ENCODE measurements around the gene NOC2L. TPM values are rescaled to one million over a fixed set of nuclear protein-coding genes. Genes with fewer than 3 reads are reported as not detected.
A peak's percentile ranks its signal among the peaks of the same experiment; 100 is the strongest.

NOC2L gene
- total RNA-seq, 6 donors from 2014 or later: 28.7 to 66.0 (median 51.0) TPM

- Histone ChIP-seq H3K36me3 (peaks cover 8 to 67% (median 63%) of the 10 kb centered on the region in 4 donors), H3K27me3 (peaks cover 4 to 25% (median 18%) of the 10 kb centered on the region in 4 donors)
- no peak for ATAC-seq (ENCODE audit: low FRiP score in 2 of 2)
These were observed 13.1 kb downstream of the NOC2L start for GRCh38 chr1:945688-946556.

GRCh38 chr1:944341-945325 is 14.4 kb downstream of the NOC2L start:
- H3K27ac ChIP-seq: peak overlapping the region in 2 of 4 donors; percentile 35 to 56
- H3K4me1 ChIP-seq: peaks cover 33 to 37% (median 34%) of the 10 kb centered on the region in 4 donors
- peaks cover 4 to 38% (median 26%) of the 10 kb centered on the region in 4 donors for H3K27me3 ChIP-seq
- DNase-seq: peak in 1 of 2 donors; percentile 84
- TF ChIP-seq POLR2A (IDR thresholded peaks at IDR 0.05) (no peak), EP300 (IDR thresholded peaks at IDR 0.05) (no peak), CTCF (IDR thresholded peaks at IDR 0.05) (no peak), POLR2AphosphoS5 (IDR thresholded peaks at IDR 0.05) (no peak)
- H3K36me3 ChIP-seq: peaks cover 8 to 54% (median 51%) of the 10 kb centered on the region in 4 donors
- no peaks in the 10 kb centered on the region for H3K9me3 ChIP-seq
- 78 to 82% methylated on average over 22 to 28 of the region's 28 CpGs for WGBS, 2 donors
- H3K4me3 ChIP-seq: no peak overlapping the region
- ATAC-seq (ENCODE audit: low FRiP score in 2 of 2): peak; percentile 13 to 34

More at GRCh38 chr1:945688-946556, 13.1 kb downstream of the NOC2L start:
- TF ChIP-seq CTCF (IDR thresholded peaks at IDR 0.05): no peak
- no peak for TF ChIP-seq POLR2A (IDR thresholded peaks at IDR 0.05)
- no peak for TF ChIP-seq EP300 (IDR thresholded peaks at IDR 0.05)
- no peak for TF ChIP-seq POLR2AphosphoS5 (IDR thresholded peaks at IDR 0.05)
- H3K9me3 ChIP-seq: no peaks in the 10 kb centered on the region
- WGBS, 2 donors: 93 to 94% methylated on average over 17 to 29 of the region's 29 CpGs
- H3K27ac ChIP-seq: no peak overlapping the region
- peak in 1 of 2 donors; percentile 83 for DNase-seq
- no peak overlapping the region for H3K4me3 ChIP-seq
- H3K4me1 ChIP-seq: peaks cover 20 to 24% (median 23%) of the 10 kb centered on the region in 4 donors

GRCh38 chr1:943545-944340 is 15.3 kb downstream of the NOC2L start:
- Histone ChIP-seq H3K27ac (peak overlapping the region in 3 of 4 donors; percentile 24 to 56 (median 28)), H3K9me3 (no peaks in the 10 kb centered on the region), H3K36me3 (peaks cover 8 to 45% (median 42%) of the 10 kb centered on the region in 4 donors), H3K4me1 (peaks cover 33 to 38% (median 34%) of the 10 kb centered on the region in 4 donors), H3K4me3 (no peak overlapping the region), H3K27me3 (peaks cover 4 to 45% (median 29%) of the 10 kb centered on the region in 4 donors)
- DNase-seq: peak in 1 of 2 donors; percentile 70
- ATAC-seq (ENCODE audit: low FRiP score in 2 of 2): no peak
- TF ChIP-seq POLR2AphosphoS5 (IDR thresholded peaks at IDR 0.05) (no peak), CTCF (IDR thresholded peaks at IDR 0.05) (no peak), EP300 (IDR thresholded peaks at IDR 0.05) (no peak), POLR2A (IDR thresholded peaks at IDR 0.05) (no peak)
- 83 to 88% methylated on average over 18 to 27 of the region's 27 CpGs for WGBS, 2 donors
